ENCODE measurements around the gene XRCC1.

The XRCC1 gene

DNA sequence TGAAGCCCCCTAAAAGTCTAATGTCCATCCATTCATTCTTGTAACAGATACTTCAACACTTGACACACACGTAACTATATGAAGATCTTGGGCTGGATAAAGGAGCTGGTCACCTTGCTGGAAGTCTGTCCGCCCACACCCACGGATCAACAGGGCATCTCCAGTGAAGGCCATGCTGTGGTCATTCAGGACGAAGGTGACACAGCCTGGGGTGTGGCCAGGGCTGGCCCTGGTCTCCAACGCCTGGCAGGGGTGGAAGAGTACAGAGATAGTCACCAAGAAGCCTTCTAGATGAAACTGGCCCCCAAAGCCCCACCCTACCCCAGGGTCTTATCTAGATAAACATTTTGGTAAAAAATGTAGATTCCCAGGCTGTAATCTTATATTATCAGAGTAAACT, 64.0 kb downstream of the XRCC1 start:
- no peak for DNase-seq

DNA sequence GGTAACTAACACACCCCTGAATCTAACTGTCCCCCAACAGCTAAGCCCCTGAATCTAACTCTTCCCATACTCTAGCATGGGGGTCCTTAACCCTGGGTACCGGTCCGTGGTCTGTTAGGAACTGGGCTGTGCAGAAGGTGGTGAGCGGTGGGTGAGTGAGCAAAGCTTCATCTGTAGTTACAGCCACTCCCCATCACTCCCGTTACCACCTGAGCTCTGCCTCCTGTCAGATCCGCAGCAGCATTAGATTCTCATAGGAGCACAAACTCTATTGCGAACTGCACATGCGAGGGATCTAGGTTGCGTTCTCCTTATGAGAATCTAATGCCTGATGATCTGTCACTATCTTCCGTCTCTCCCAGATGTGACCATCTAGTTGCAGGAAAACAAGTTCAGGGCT, 64.6 kb downstream of the XRCC1 start:
- DNase-seq = no peak

DNA sequence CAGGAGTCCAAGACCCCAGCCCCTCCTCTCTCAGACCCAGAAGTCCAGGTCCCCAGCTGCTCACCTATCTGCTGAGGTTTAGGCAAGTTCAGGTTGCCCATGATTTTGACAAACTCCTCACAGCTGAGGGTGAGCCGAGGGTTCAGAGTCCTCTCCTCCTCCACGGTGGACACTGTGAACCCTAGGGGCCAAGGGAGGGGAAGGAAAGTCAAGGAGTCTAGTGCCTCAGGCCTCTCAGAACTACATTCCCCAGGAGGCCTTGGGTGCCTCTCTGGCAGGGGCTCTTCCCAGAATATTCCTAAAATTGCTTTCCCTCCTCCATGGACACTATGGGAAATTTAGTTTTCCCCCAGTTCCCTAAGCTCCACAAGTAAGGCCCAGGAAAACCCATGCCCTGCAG, 67.4 kb downstream of the XRCC1 start:
- no peak for DNase-seq

DNA sequence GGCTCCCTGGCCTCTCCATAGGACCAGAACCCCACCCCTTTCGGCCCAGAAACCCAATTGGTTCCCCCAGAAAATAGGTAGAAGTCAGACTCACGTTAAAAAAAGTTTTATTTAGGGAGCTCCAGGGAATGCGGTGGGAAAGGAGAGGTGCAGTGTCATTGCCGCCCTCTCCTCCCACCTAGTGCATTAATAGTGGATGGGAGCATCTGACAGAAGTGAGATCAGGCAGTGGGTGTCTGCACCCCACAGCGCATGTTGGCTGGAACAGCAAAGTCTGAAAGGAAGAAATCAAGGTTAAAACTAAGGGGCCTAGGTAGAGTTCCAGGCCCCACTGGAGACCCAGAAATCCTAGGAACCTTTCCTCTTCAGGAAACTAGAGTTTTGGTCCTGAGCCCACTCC, 68.7 kb downstream of the XRCC1 start:
- no peak for DNase-seq

DNA sequence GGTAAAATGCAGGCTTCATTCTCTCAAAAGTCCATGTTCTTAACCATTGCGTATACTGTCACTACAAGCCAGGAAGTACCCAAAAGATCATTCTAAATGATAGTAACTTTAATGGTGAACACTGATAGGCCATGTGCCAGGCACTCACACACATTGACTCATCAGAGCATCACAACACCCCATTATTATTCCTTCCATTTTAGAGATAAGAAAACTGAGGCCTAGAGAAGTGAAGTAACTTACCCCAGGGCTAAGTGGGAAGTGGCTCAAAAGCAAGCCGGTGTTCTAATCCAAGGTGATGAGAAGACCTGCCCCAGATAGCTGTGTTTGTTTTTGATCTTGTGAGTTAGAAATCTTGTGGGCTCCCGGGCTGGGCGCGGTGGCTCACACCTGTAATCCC, 69.4 kb downstream of the XRCC1 start:
- no peak for DNase-seq

DNA sequence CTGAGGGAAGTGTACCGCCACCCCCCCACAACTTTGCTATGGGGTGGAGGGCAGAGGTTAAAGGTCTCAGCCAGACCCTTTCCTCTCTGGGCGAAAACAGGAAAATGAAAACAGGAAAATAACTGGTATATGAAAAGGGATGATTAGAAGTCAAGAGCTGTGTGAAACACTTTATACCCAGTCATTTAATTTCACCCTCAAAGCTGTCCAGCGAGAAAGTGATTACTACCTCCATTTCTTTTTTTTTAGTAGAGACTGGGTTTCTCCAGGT, 70.2 kb downstream of the XRCC1 start:
- DNase-seq = no peak

DNA sequence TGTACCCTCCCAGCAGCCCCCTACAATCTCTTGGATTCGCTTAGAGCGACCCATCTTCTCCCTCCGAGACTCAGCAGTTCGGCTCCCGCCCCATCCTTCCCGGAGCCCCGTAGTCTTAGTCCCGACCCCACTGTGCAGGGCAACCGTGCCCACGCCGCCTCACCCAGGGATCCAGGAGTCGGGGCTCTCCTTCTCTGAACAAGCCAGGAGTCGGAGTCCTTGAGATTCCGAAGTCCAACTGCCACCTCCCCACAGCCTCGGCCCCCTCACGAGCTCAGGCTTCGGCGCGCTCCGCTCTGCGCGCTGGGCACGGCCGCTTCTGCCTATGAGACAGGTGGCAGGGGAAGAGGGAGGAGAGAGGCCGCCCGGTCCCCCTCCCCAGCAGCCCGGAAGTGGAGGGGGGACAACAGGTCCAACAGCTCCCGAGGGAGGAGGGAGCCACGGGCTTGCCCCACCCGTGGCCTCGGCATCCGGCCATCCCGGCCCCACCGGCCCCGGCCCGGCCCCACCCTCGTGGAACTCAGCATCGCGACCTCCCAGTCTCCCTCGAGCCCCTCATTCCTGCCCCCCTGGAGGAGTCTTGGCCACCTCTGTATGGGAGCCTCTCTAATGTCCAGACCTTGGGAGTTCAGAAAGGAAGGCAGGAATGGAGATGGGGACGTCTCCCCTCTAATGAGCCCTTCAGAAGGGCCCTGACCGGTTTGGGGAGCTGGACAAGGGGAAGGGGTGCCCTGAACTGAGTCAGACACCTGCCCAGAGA, 70.7 kb downstream of the XRCC1 start, which contains the start of gene PHLDB3:
Gene PHLDB3, minus strand, starts transcription at position 321 of the 760 bp plus-strand sequence. CDS start 628 bp downstream, outside the sequence.
- peak in 1 of 2 experiments; percentile 29 for DNase-seq

DNA sequence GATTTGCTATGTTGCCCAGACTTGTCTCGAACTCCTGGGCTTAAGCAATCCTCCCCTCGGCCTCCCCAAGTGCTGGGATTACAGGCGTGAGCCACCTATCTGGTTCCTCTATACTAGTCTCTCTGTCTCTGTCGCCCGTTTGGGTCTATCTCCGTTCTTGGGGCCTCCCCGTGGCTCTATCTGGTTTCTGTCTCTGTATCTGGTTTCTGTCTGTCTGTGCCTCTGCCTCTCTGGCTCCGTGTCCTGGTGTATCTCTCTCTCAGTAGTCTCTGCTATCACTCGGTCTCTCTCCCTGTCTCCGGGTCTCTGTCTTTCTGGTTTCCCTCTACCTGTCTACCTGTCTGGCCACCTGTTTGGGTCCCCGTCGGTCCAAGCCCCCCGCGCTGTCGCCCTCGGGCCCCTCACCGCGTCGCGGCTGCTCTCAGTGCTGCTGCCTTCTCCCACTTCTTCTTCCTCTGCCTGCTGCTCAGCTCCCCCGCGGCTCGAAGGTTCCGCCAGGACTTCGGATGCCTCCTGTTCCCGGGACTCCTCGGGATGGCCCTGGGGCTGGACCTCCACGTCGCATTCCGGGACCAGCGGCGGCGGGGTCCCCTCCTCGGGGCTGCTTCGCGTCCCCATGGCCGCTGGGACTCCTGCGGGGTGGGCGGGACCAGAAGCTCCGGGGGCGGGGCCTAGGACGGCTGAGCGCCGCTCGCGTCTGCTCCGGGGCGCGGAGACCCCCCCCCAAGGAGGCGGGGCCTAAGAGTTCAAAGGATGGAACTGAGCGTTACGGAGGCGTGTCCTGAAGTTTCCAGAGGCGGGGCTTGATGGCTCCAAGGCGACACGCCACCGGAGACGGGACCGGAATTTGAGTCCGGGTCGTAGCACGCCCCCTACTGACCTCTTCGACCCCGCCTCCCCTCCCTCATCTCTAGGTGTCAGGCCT, 71.6 kb downstream of the XRCC1 start:
- peak; percentile 96 for DNase-seq

DNA sequence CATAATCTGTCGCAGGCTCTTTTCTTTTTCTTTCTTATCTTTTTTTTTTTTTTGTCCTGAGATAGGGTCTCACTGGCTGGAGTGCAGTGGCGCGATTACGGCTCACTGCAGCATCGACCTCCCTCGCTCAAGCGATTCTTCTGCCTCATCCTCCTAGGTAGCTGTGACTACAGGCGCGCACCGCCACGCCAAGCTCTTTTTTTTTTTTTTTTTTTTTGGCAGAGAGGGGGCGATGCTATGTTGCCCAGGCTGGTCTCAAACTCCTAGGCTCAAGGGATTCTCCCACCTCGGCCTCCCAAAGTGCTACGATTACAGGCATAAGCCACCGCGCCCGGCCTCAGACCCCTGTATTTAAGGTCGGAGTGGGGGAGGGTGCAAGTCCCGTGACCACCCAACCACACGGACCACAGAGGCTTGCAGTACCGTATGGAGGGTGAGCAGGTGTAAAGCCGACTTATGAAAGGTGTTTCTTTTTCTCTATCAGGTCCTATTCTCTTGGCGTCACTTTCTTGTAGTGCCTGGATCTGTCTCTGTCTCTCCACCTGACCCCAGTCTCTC, 72.8 kb downstream of the XRCC1 start:
- no peak for DNase-seq

DNA sequence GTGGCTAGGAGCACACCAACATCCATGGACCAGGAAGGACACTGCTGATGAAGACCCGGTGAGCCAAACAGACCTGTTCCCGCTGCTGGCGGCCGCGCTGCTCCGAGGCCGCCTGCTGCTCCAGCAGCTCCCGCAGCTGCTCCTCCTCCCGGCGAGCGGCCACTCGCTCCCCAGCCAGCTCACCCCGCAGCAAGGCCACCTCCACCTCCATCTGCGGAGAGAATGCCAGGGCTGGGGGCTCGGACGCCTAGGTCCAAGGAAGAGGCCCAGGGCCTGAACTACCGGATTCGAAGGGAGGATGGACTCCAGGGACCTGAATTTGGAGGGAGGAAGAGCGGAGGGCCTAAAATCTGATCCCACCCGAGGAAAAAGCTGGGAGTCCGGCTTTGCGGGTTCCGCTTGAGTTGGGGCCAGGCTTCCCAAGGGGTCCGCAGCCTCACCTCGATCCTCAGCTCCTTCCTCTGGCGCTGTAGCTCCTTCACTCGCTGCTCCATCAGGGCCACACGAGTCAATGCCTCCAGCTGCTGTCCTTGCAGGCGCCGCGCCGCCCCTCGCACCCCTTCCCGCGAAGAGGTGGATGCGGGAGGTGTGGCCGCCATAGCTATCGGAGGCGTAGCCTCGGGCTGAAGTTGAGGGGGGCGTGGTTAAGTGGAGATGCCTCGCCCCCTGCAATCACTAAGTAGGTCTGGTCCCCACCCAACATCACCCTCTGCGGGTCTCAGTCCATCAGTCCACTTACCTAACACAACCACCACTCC, 73.5 kb downstream of the XRCC1 start:
- DNase-seq = no peak

DNA sequence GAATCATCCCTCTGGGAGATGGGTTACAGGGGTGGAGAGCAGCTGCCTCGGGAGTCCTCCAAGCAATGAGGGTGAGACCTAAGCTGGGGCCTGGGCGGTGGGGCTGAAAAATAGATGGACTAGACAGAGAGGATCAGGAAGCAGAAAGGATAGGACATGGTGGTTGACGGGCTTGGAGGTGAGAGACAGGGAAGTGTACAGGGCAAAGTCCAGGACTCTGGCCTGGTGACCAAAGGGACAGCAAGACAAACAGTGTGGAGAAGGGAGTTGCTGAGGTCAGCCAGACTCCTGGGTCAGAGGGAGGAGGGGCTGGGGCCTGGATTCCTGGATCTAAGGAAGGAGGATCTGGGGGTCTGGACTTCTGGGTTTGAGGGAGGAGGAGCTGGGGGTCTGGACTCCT, 76.3 kb downstream of the XRCC1 start:
- no peak for DNase-seq

DNA sequence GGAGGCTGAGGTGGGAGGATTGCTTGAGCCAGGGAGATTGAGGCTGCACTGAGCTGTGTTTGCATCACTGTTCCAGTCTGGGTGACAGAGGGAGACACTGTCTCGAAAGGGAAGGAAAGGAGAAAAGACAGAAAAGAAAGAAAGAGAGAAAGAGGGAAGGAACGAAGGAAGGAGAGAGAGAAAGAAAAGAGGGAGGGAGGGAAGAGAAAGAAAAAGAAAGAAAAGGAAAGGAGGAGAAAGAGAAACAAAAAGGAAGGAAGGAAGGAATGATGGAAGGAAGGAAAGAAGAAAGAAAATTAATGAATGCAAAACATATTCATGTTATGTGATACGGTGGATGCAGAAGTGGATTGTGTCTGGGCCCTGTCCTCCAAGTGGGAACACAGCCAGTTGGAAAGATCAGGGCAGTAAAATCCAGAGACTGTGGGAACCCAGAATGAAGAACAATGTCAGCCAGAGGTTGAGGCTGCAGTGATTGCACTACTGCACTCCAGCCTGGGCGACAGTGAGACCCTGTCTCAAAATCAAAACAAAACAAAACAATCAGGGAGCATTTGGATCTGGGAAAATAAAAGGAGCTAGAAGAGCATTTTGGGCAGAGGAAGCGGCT, 77.0 kb downstream of the XRCC1 start:
- no peak for DNase-seq

DNA sequence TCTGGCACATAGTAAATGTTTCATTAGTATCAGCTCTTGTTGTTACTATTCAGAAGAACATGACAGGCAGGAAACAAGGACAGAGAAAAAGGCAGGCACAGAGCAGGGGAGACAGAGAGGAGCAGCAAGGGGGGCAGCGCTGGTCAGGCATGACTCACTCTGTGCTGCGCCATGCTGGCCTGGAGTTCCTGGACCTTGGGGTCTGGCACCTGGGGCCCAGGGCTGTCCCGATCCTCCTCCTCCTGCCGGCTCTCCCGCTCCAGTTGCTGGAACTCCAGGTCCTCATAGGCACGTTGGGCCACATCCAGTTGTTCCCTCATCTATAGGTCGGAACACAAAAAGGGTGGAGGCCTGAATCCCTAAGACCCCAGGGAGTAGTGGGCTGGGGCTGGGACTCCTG, 78.4 kb downstream of the XRCC1 start:
- no peak for DNase-seq

DNA sequence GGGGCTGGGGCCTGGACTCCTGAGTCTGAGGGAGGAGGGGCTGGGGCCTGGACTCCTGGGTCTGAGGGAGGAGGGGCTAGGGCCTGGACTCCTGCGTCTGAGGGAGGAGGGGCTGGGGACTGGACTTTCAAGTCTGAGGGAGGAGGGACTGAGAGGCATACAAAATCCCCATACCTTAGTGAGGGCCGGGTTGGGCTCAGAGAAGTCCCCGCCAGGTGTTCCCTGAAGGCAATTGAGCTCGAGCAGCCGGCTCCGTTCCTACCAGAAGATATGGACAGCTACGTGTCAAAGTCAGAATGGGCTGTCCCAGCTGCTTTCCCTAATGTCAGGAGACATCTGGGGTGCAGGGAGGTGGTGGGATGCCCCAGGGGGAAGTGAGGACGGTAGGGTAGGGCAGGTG, 80.2 kb downstream of the XRCC1 start:
- DNase-seq = no peak
